Measurements from ENCODE around the gene FAM72A.
"Not testable (repeated sequence)": the region's sequence is repeated elsewhere in the genome, so short reads cannot be mapped to it uniquely, and the experiment has no call there.

The FAM72A gene

GRCh38 chr1:206169794-206170193, 32.8 kb downstream of the FAM72A start:
- in situ Hi-C loops (cut with MboI; ENCODE audit: low sequenced_read_pairs) = not testable (repeated sequence)

GRCh38 chr1:206167350-206168029, 35.1 kb downstream of the FAM72A start:
- in situ Hi-C loops (cut with MboI; ENCODE audit: low sequenced_read_pairs) = not testable (repeated sequence)

GRCh38 chr1:206145771-206146290, 56.8 kb downstream of the FAM72A start:
- in situ Hi-C loops (cut with MboI; ENCODE audit: low sequenced_read_pairs) = loop anchor here (25.0 kb wide), 1 partner anchor 291 kb away; no protein-coding TSS in a partner anchor

GRCh38 chr1:206144605-206145004, 58.0 kb downstream of the FAM72A start:
- in situ Hi-C loops (cut with MboI; ENCODE audit: low sequenced_read_pairs) = loop anchor here (25.0 kb wide), 1 partner anchor 293 kb away; no protein-coding TSS in a partner anchor

- in situ Hi-C loops (cut with MboI; ENCODE audit: low sequenced_read_pairs) = loop anchor here (25.0 kb wide), 1 partner anchor 294 kb away; no protein-coding TSS in a partner anchor
These were observed 59.0 kb downstream of the FAM72A start for GRCh38 chr1:206143537-206144172.

GRCh38 chr1:206142770-206143169, 59.9 kb downstream of the FAM72A start:
- in situ Hi-C loops (cut with MboI; ENCODE audit: low sequenced_read_pairs) = loop anchor here (25.0 kb wide), 1 partner anchor 295 kb away; no protein-coding TSS in a partner anchor

GRCh38 chr1:206142011-206142410, 60.6 kb downstream of the FAM72A start:
- in situ Hi-C loops (cut with MboI; ENCODE audit: low sequenced_read_pairs) = loop anchor here (25.0 kb wide), 1 partner anchor 295 kb away; no protein-coding TSS in a partner anchor

- in situ Hi-C loops (cut with MboI; ENCODE audit: low sequenced_read_pairs) = loop anchor here (25.0 kb wide), 1 partner anchor 301 kb away; no protein-coding TSS in a partner anchor
These were observed 66.4 kb downstream of the FAM72A start for GRCh38 chr1:206136241-206136640.
